AG09309 (cell line): ENCODE data around the gene COPZ1.

ENCODE experiments used
- DNase-seq: peaks from one replicate; pipeline ENCODE4 v3.0.0-alpha.2; 2010; ENCODE audit warnings: low read depth
- H3K4me3 ChIP-seq: 2 replicates; pipeline ENCODE4 v1.5.1; 2011; ENCODE audit warnings: mild to moderate bottlenecking, low read depth, low read length, moderate library complexity; ENCODE audit not compliant: control insufficient read depth
- CTCF ChIP-seq: IDR thresholded peaks from 2 replicates; pipeline ENCODE4 v1.5.1; 2011; ENCODE audit warnings: mild to moderate bottlenecking, low read depth, low read length, inconsistent platforms; ENCODE audit not compliant: insufficient read depth, control insufficient read depth; ENCODE audit errors: missing control alignments

The COPZ1 gene

DNA sequence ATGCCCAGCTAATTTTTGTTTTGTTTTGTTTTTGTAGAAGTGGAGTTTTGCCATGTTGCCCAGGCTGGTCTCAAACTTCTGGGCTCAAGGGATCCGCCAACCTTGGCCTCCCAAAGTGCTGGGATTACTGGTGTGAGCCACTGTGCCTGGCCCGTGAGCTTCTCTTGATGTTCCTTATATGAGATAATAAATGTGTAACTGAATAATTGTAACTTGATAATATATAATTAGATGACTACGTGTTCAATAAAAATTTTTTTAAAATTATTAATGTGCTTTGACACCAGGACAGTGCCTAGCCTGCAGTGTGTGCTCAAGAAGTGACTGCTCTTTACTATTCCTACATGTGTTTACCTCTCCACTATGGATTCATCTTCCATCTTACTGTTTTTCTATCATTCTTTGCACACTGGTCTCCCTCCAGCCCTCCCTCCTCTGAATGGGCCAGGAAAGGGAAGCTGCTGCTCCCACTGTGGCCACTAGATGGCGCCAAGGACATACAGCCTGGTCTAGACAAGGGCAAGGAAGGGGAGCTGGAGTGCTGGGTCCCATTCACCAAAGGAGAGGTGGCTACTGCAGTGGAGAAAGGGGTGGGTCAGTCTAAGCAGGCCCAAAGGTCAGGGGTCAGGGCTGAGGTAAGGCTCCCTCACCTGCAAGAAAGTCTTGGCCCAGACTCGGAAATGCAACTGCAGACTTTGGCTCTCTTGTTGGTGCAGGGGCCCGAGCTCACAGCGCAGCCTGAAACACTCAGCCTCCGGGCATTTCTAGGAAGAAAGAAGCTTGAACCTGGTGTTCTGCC is 74.3 kb downstream of the COPZ1 start:
- peak; percentile 100 for TF ChIP-seq CTCF
- no peak overlapping the region for H3K4me3 ChIP-seq
- DNase-seq: peak; percentile 46

GRCh38 chr12:54401119-54401518 is 76.2 kb downstream of the COPZ1 start:
- H3K4me3 ChIP-seq: no peak overlapping the region
- TF ChIP-seq CTCF: no peak
- DNase-seq: no peak
